GM03348 (cell line): ENCODE measurements around the gene DUSP16.
A peak's percentile ranks its signal among the peaks of the same experiment; 100 is the strongest.
"Not testable (repeated sequence)": the region's sequence is repeated elsewhere in the genome, so short reads cannot be mapped to it uniquely, and the experiment has no call there.

Experiments
- DNase-seq: peaks from one replicate; pipeline ENCODE4 v3.0.0; 2012; ENCODE audit warnings: low spot score

The DUSP16 gene

GRCh38 chr12:12562585-12563261, at the start of gene DUSP16:
DUSP16 (minus strand) TSS chr12:12562863; CDS start chr12:12521098, 41,765 bp downstream.
- DNase-seq = peak; percentile 95

GRCh38 chr12:12612358-12612757, 49.7 kb upstream of the DUSP16 start:
- peak; percentile 69 for DNase-seq

GRCh38 chr12:12611512-12612306, 49.0 kb upstream of the DUSP16 start, which contains the start of gene CREBL2:
CREBL2 (plus strand) TSS chr12:12611876; CDS start chr12:12612173, 297 bp downstream.
- peak; percentile 93 for DNase-seq

- no peak for DNase-seq
Observed at GRCh38 chr12:12610711-12611110, 48.0 kb upstream of the DUSP16 start.

- no peak for DNase-seq
Observed at GRCh38 chr12:12609692-12610091, 47.0 kb upstream of the DUSP16 start.

GRCh38 chr12:12608557-12608957, 45.9 kb upstream of the DUSP16 start:
- DNase-seq = no peak

GRCh38 chr12:12606781-12607589, 44.3 kb upstream of the DUSP16 start:
- peak; percentile 34 for DNase-seq

GRCh38 chr12:12604740-12605139, 42.1 kb upstream of the DUSP16 start:
- no peak for DNase-seq

- no peak for DNase-seq
Observed at GRCh38 chr12:12600659-12601058, 38.0 kb upstream of the DUSP16 start.

GRCh38 chr12:12599750-12600643, 37.3 kb upstream of the DUSP16 start:
- no peak for DNase-seq

GRCh38 chr12:12598864-12599263, 36.2 kb upstream of the DUSP16 start:
- DNase-seq = no peak

GRCh38 chr12:12596598-12596997, 33.9 kb upstream of the DUSP16 start:
- not testable (repeated sequence) for DNase-seq

GRCh38 chr12:12595929-12596328, 33.3 kb upstream of the DUSP16 start:
- not testable (repeated sequence) for DNase-seq

- peak; percentile 44 for DNase-seq
Observed at GRCh38 chr12:12592930-12593329, 30.3 kb upstream of the DUSP16 start.

GRCh38 chr12:12590961-12591360, 28.3 kb upstream of the DUSP16 start:
- no peak for DNase-seq

- DNase-seq = not testable (repeated sequence)
Observed at GRCh38 chr12:12588436-12588835, 25.8 kb upstream of the DUSP16 start.

GRCh38 chr12:12587878-12588277, 25.2 kb upstream of the DUSP16 start:
- no peak for DNase-seq

- no peak for DNase-seq
Observed at GRCh38 chr12:12586879-12587675, 24.4 kb upstream of the DUSP16 start.

- DNase-seq = no peak
Observed at GRCh38 chr12:12585115-12585863, 22.6 kb upstream of the DUSP16 start.
